PFSK-1 (cell line): ENCODE results near the gene CHP2.

ENCODE experiments used
- FOXP2 ChIP-seq: optimal IDR thresholded peaks from 2 replicates; pipeline ENCODE3; 2011; ENCODE audit warnings: borderline replicate concordance, control low read depth, inconsistent platforms; ENCODE audit not compliant: insufficient read depth; ENCODE audit errors: extremely low read length, extremely low read depth
- POLR2AphosphoS5 ChIP-seq: IDR thresholded peaks from 2 replicates; pipeline ENCODE4 v1.6.1; 2012; ENCODE audit warnings: low read depth, mild to moderate bottlenecking, control low read depth, low read length, moderate library complexity
- SIN3A ChIP-seq: IDR thresholded peaks from 2 replicates; pipeline ENCODE4 v1.6.1; 2012; ENCODE audit warnings: mild to moderate bottlenecking, low read length, moderate library complexity, borderline replicate concordance; ENCODE audit not compliant: insufficient read depth
- TAF1 ChIP-seq: IDR thresholded peaks from 2 replicates; pipeline ENCODE4 v1.6.1; 2012; ENCODE audit warnings: low read length, control low read depth, borderline replicate concordance; ENCODE audit not compliant: insufficient read depth
- TF ChIP-seq, protein P1 (sequence below), 2 experiments: IDR thresholded peaks; 2 replicates each; pipeline versions ENCODE4 v1.6.1 to v1.8.0; 2011 to 2012; ENCODE audit warnings: low read depth in 2 of 2, low read length in 2 of 2, control low read depth in 1 of 2, inconsistent platforms in 1 of 2, mild to moderate bottlenecking in 1 of 2, moderate library complexity in 1 of 2; ENCODE audit not compliant: insufficient read depth in 1 of 2

CHP2 gene

DNA sequence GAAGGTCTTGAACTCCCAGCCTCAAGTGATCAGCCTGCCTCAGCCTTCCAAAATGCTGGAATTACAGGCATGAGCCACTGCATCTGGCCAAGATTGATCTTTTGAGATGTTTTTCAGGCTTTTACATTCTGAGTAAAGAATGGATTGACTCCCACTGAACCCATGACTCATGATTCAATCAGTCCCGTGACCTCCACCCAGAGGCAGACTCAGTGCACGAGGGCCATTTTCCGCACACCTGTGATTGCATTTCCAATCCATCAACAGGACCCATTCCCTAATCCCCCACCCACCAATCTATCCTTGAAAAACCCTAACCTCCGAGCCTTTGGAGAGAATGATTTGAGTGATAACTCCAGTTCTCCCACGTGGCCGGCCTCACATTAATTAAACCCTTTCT is 40.6 kb downstream of the CHP2 start:
- no peak for TF ChIP-seq FOXP2
- no peak for TF ChIP-seq TAF1
- TF ChIP-seq SIN3A = no peak
- TF ChIP-seq, protein P1, sequence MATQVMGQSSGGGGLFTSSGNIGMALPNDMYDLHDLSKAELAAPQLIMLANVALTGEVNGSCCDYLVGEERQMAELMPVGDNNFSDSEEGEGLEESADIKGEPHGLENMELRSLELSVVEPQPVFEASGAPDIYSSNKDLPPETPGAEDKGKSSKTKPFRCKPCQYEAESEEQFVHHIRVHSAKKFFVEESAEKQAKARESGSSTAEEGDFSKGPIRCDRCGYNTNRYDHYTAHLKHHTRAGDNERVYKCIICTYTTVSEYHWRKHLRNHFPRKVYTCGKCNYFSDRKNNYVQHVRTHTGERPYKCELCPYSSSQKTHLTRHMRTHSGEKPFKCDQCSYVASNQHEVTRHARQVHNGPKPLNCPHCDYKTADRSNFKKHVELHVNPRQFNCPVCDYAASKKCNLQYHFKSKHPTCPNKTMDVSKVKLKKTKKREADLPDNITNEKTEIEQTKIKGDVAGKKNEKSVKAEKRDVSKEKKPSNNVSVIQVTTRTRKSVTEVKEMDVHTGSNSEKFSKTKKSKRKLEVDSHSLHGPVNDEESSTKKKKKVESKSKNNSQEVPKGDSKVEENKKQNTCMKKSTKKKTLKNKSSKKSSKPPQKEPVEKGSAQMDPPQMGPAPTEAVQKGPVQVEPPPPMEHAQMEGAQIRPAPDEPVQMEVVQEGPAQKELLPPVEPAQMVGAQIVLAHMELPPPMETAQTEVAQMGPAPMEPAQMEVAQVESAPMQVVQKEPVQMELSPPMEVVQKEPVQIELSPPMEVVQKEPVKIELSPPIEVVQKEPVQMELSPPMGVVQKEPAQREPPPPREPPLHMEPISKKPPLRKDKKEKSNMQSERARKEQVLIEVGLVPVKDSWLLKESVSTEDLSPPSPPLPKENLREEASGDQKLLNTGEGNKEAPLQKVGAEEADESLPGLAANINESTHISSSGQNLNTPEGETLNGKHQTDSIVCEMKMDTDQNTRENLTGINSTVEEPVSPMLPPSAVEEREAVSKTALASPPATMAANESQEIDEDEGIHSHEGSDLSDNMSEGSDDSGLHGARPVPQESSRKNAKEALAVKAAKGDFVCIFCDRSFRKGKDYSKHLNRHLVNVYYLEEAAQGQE (IDR thresholded peaks at IDR 0.05; ENCODE audit: insufficient read depth in 1 of 2, low read depth in 2 of 2, low read length in 2 of 2) = no peak
- TF ChIP-seq POLR2AphosphoS5 = no peak

DNA sequence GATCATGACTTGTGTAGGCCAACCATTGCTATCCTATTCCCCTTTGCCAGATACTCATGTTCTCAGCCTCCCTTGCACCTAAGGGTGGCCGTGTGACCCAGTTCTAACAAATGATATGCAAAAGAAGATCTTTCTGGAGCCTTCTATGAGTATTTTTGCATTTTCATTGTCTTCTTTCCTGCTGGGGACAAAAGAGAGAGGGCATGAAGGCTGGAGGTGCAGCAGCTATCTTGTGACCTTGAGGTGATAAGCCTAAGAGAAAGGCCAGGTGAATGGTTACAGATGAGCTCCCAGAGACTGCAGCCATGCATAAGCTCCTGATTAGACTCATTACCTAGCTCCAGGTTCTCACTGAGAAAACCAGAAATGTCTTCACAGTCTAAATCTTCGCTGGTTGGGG is 42.1 kb downstream of the CHP2 start:
- no peak for TF ChIP-seq POLR2AphosphoS5
- TF ChIP-seq, protein P1 (IDR thresholded peaks at IDR 0.05; ENCODE audit: insufficient read depth in 1 of 2, low read depth in 2 of 2, low read length in 2 of 2) = no peak
- TF ChIP-seq FOXP2 = no peak

DNA sequence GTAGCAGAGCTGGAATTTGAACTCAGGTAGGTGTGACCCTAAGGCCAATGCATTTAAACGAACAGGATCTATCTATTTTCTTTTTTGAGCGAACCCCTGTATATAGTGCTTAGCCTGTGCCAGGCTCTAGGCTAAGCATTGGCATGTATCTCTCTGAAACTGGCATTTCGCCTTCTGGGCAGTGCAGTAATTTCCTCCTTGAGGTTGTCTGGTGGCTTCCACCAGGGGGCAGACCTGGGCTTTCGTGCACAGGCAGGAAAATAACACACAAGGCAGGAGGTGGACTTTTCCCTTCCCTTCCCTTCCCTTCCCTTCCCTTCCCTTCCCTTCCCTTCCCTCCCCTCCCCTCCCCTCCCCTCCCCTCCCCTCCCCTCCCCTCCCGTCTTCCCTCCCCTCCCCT is 46.6 kb downstream of the CHP2 start:
- TF ChIP-seq SIN3A = no peak
- no peak for TF ChIP-seq TAF1
- no peak for TF ChIP-seq FOXP2
- TF ChIP-seq POLR2AphosphoS5 = no peak
- TF ChIP-seq, protein P1 (IDR thresholded peaks at IDR 0.05; ENCODE audit: insufficient read depth in 1 of 2, low read depth in 2 of 2, low read length in 2 of 2) = no peak

DNA sequence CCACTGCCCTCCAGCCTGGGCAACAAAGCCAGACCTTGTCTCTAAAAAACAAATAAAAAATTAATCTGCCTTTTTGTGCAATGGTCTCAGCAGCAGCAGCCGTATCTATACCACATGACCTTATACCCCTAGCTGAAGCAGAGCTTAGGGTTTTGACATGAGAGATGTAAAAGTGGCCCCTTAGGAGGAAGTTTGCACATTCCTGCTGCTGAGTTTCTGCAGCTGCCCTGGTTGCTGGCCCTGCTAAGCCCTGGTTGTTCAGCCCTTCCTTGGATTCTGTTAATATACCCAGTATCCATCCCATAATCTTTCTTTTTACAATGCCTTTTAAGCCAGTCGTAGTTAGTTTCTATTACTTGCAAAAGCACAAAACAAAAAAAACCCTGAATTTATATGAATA is 48.0 kb downstream of the CHP2 start:
- TF ChIP-seq POLR2AphosphoS5 (no peak), TAF1 (no peak), FOXP2 (no peak)
- TF ChIP-seq, protein P1 (IDR thresholded peaks at IDR 0.05; ENCODE audit: insufficient read depth in 1 of 2, low read depth in 2 of 2, low read length in 2 of 2) = no peak

DNA sequence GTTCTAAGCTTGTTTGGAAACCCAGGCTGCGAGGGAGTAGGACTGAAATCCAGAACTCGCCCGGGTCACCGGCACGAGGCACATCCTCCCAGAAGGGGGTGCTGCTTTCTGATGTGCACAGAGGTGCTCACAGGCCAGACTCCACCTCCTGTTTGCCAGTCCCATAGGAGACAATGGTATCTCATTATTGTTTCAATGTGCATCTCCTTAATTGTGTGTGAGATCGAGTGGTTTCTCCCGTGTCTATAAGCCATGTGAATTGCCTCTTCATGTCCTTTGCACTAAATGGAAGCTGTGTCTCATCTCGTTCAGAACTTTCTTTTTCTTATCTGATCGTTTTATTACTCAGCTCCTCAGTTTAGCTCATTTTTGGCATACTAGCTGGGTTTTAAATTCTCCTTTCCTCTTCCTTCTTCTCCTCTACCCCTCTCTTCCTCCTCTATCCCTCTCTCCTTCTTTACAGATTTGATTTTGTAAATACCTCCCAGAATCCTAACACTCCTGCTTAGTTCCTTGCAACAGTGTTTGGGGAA is 48.8 kb downstream of the CHP2 start:
- no peak for TF ChIP-seq POLR2AphosphoS5
- TF ChIP-seq, protein P1 (IDR thresholded peaks at IDR 0.05; ENCODE audit: insufficient read depth in 1 of 2, low read depth in 2 of 2, low read length in 2 of 2) = no peak
- TF ChIP-seq SIN3A = no peak
- no peak for TF ChIP-seq FOXP2
